Nephron progenitor cell (in vitro differentiated cells): ENCODE results near the gene STX16.
A peak's percentile ranks its signal among the peaks of the same experiment; 100 is the strongest.

Source experiments
- DNase-seq: peaks from one replicate; pipeline ENCODE4 v3.0.0; 2021
- H3K27ac Mint-ChIP-seq: 2 replicates; pipeline ENCODE4 v1.8.0; 2021; ENCODE audit warnings: mild to moderate bottlenecking, moderate library complexity, mixed read lengths
- H3K27me3 Mint-ChIP-seq: 2 replicates; pipeline ENCODE4 v1.8.0; 2021; ENCODE audit warnings: mild to moderate bottlenecking, low read depth, mixed read lengths; ENCODE audit not compliant: poor library complexity
- H3K36me3 Mint-ChIP-seq: 2 replicates; pipeline ENCODE4 v1.8.0; 2021; ENCODE audit warnings: low read depth, mixed read lengths
- H3K4me1 Mint-ChIP-seq: 2 replicates; pipeline ENCODE4 v1.8.0; 2021; ENCODE audit warnings: mixed read lengths
- H3K4me3 Mint-ChIP-seq: 2 replicates; pipeline ENCODE4 v1.8.0; 2021; ENCODE audit warnings: mild to moderate bottlenecking, moderate library complexity, mixed read lengths
- H3K9me3 Mint-ChIP-seq: 2 replicates; pipeline ENCODE4 v1.8.0; 2021; ENCODE audit warnings: mild to moderate bottlenecking, moderate library complexity, mixed read lengths
- TF ChIP-seq, protein P1 (sequence below): fragments of 200-600 bp; sonication (generic); IDR thresholded peaks from 2 replicates; pipeline ENCODE4 v1.5.0; 2021; ENCODE audit warnings: antibody characterized with exemption

Gene STX16

DNA sequence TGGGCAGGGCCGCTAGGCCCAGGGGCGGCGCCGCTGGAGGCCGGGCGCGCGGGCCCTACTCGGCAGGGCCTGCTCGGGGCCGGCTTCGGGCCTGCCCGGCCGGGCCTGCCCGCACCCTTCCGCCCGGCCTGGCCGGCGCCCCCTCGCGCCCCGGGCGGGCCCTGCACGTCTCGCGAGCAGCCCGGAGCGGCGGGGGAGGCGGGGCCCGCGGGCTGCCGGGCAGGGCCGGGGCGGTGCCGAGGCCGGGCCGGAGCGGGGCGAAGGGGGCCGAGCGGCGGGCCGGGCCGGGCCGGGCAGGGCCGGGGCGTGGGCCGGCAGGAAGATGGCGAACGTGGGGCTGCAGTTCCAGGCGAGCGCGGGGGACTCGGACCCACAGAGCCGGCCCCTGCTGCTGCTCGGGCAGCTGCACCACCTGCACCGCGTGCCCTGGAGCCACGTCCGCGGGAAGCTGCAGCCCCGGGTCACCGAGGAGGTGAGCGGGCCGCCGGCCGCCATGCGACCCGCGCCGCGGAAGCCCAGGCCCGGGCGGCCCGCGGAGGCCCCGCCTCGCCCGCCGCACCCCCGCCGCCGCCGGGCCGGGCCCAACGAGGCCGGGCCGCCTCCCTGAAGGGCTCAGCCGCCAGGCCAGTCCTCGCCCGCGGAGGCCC lies 41.6 kb downstream of the STX16 start, which contains the start of gene NPEPL1:
Gene NPEPL1, plus strand, starts transcription at position 222 of the 647 bp plus-strand sequence. Its CDS starts 101 bp downstream, at position 323.
- Mint-ChIP-seq H3K4me1 (peaks cover 27% of the 10 kb centered on the region), H3K27me3 (no peaks in the 10 kb centered on the region), H3K4me3 (peak within 1 kb of the TSS; percentile 63), H3K9me3 (no peaks in the 10 kb centered on the region), H3K27ac (no peak within 1 kb of the TSS), H3K36me3 (no peaks in the 10 kb centered on the region)
- peak; percentile 68 for DNase-seq
- TF ChIP-seq, protein P1, sequence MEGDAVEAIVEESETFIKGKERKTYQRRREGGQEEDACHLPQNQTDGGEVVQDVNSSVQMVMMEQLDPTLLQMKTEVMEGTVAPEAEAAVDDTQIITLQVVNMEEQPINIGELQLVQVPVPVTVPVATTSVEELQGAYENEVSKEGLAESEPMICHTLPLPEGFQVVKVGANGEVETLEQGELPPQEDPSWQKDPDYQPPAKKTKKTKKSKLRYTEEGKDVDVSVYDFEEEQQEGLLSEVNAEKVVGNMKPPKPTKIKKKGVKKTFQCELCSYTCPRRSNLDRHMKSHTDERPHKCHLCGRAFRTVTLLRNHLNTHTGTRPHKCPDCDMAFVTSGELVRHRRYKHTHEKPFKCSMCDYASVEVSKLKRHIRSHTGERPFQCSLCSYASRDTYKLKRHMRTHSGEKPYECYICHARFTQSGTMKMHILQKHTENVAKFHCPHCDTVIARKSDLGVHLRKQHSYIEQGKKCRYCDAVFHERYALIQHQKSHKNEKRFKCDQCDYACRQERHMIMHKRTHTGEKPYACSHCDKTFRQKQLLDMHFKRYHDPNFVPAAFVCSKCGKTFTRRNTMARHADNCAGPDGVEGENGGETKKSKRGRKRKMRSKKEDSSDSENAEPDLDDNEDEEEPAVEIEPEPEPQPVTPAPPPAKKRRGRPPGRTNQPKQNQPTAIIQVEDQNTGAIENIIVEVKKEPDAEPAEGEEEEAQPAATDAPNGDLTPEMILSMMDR: no peak

DNA sequence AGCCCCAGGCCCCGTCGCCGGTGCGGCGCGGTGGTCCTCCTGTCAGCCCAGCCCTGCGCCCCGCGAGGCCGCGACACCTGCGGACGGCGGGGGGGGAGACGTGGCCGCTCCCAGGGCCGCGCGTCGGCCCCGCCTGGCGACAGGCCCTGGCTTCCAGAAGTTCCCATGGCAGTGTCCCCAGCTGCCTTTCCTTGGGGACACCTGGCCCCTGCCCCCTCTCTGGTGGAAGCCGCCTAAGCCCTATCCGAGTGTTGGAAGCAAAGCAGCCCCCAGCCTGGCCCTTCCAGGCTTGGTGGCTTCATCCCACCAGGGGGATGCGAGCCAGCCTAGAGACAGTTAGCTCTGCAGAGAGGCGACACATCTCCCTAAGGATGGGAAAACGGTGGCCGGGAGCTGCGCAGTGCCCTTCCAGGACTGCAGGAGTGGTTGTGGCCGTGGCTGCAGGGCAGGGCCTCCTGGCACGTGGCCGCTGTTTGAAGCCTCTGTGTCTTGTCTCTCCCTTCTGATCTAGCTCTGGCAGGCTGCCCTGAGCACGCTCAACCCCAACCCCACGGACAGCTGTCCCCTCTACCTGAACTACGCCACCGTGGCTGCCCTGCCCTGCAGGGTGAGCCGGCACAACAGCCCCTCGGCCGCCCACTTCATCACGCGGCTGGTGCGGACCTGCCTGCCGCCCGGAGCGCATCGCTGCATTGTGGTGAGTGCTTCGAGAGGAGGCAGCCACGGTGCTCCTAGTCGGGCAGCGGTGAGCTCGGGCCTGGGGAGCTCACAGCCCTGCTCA lies 42.3 kb downstream of the STX16 start:
- H3K27me3 Mint-ChIP-seq: no peaks in the 10 kb centered on the region
- peaks cover 5% of the 10 kb centered on the region for H3K36me3 Mint-ChIP-seq
- no peak overlapping the region for H3K27ac Mint-ChIP-seq
- TF ChIP-seq, protein P1: no peak
- peaks cover 24% of the 10 kb centered on the region for H3K4me1 Mint-ChIP-seq
- H3K4me3 Mint-ChIP-seq: peak overlapping the region; percentile 63
- H3K9me3 Mint-ChIP-seq: no peaks in the 10 kb centered on the region
- no peak for DNase-seq

- Mint-ChIP-seq H3K4me1 (peaks cover 14% of the 10 kb centered on the region), H3K36me3 (peaks cover 6% of the 10 kb centered on the region), H3K9me3 (no peaks in the 10 kb centered on the region), H3K27me3 (no peaks in the 10 kb centered on the region), H3K27ac (no peak overlapping the region), H3K4me3 (no peak overlapping the region)
- no peak for DNase-seq
- TF ChIP-seq, protein P1: no peak
These were observed 43.4 kb downstream of the STX16 start for GRCh38 chr20:58694241-58695083.

DNA sequence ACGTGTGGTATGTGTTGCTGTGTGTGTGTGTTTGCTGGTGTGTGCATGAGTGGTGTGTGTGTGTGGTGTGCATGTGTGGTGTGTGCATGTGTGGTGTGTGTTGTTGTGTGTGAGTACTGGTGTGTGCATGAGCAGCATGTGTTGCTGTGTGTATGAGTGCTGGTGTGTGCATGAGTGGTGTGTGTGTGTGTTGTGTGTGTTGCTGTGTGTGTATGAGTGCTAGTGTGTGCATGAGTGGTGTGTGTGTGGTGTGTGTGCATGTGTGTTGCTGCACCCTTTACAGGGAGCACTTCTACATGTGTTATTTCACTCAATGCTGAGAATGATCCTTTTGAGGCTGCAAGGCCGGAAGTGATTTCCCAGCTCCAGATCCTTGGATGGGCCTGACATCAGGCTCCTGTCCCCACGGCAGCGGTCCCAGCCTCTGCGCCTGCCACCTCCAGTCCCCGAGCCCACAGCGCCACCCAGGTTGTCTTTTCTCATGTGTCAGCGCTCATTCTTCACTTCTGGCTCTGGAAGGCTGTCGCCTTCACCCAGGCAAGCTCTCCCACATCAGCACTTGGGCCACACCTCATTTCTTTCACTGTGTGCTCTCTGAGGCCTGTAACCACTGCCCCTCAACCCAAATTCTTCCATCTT lies 44.1 kb downstream of the STX16 start:
- H3K36me3 Mint-ChIP-seq: peaks cover 13% of the 10 kb centered on the region
- no peak overlapping the region for H3K27ac Mint-ChIP-seq
- no peak overlapping the region for H3K4me3 Mint-ChIP-seq
- H3K27me3 Mint-ChIP-seq: no peaks in the 10 kb centered on the region
- TF ChIP-seq, protein P1: no peak
- no peaks in the 10 kb centered on the region for H3K9me3 Mint-ChIP-seq
- no peak for DNase-seq
- peaks cover 15% of the 10 kb centered on the region for H3K4me1 Mint-ChIP-seq

DNA sequence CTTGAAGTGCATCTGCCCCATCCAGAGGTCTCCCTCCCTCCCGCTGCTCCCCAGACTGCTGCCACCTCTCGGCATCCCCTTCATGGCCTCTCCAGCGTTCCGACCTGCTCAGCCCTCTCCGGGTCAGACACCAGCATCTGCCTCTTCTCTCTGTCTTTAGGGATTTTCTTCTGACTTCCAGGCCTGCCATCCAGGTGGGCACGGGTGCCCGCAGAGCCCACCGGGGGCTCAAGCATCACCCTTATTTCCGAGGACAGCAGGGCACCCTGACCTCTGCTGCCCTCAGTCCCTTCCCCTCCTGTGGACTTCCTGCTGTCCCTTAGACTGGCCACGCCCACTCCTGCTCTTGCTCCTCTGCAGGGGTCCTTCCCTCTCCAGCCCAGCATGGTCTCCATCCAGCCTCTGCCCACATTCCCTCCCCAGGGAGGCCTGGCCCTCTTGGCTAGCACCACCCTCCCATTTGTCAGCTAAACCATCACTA lies 44.9 kb downstream of the STX16 start:
- H3K27ac Mint-ChIP-seq: no peak overlapping the region
- no peak overlapping the region for H3K4me3 Mint-ChIP-seq
- peaks cover 18% of the 10 kb centered on the region for H3K36me3 Mint-ChIP-seq
- H3K27me3 Mint-ChIP-seq: no peaks in the 10 kb centered on the region
- TF ChIP-seq, protein P1: no peak
- no peak for DNase-seq
- peaks cover 15% of the 10 kb centered on the region for H3K4me1 Mint-ChIP-seq
- H3K9me3 Mint-ChIP-seq: no peaks in the 10 kb centered on the region
